HG03558 (cell line): ENCODE measurements around the gene CHST15.

Experiments used
- ATAC-seq: cut with Tn5 transposase; IDR thresholded peaks from one replicate; pipeline ENCODE4 v1.9.1; 2021; ENCODE audit warnings: moderate number of reproducible peaks; ENCODE audit not compliant: unreplicated experiment; ENCODE audit errors: extremely low read depth

The CHST15 gene

GRCh38 chr10:124019886-124020797, 73.3 kb downstream of the CHST15 start:
- no peak for ATAC-seq

- ATAC-seq: no peak
Observed at GRCh38 chr10:124018886-124019525, 74.4 kb downstream of the CHST15 start.

GRCh38 chr10:124017729-124018128, 75.7 kb downstream of the CHST15 start:
- no peak for ATAC-seq

GRCh38 chr10:124016804-124017375, 76.5 kb downstream of the CHST15 start:
- no peak for ATAC-seq

- no peak for ATAC-seq
Observed at GRCh38 chr10:124015991-124016390, 77.4 kb downstream of the CHST15 start.

- ATAC-seq: no peak
Observed at GRCh38 chr10:124014416-124015154, 78.8 kb downstream of the CHST15 start.

- no peak for ATAC-seq
Observed at GRCh38 chr10:124013916-124014315, 79.5 kb downstream of the CHST15 start.

GRCh38 chr10:124012991-124013390, 80.4 kb downstream of the CHST15 start:
- no peak for ATAC-seq

GRCh38 chr10:124012583-124012982, 80.8 kb downstream of the CHST15 start:
- ATAC-seq: no peak

GRCh38 chr10:124012066-124012465, 81.3 kb downstream of the CHST15 start:
- ATAC-seq: no peak

- ATAC-seq: no peak
Observed at GRCh38 chr10:124011464-124011863, 81.9 kb downstream of the CHST15 start.

- ATAC-seq: no peak
Observed at GRCh38 chr10:124010563-124011131, 82.8 kb downstream of the CHST15 start.

GRCh38 chr10:124010024-124010423, 83.4 kb downstream of the CHST15 start:
- ATAC-seq: no peak

GRCh38 chr10:124009231-124010015, 84.0 kb downstream of the CHST15 start:
- no peak for ATAC-seq

GRCh38 chr10:124008681-124009080, 84.7 kb downstream of the CHST15 start:
- ATAC-seq: no peak

GRCh38 chr10:124008187-124008586, 85.2 kb downstream of the CHST15 start:
- no peak for ATAC-seq

GRCh38 chr10:124007773-124008145, 85.6 kb downstream of the CHST15 start:
- ATAC-seq: no peak

- ATAC-seq: no peak
Observed at GRCh38 chr10:124007102-124007772, 86.2 kb downstream of the CHST15 start.

- no peak for ATAC-seq
Observed at GRCh38 chr10:124006526-124006925, 86.9 kb downstream of the CHST15 start.
